ENCODE data around the gene ZBTB7C. TPM values are rescaled to one million over a fixed set of nuclear protein-coding genes. Genes with fewer than 3 reads are reported as not detected.

Gene ZBTB7C
- total and polyA plus RNA-seq, 9 of the 15 experiments (the other 6 are each of a cell fraction or from before 2014, with no cell fraction given): not detected

DNA sequence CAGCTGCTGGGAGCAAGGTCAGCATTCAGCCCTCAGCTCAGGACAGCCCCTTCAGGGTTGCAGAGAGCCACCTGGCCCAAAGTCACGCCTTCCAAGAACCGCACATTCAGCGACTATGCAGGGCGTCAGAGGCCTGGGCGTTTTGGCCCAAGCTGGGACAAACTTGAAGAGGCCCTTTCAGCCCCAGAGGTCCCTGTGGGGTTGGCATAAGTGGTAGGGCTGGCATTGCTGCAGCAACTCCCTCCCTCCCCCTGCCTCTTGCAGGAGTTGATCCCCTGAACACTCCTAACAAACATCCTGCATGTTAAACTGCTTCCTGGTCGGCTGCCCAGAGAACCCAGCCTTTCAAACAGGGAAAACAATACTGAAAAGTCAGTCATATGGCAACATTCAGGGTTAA, 285.9 kb downstream of the ZBTB7C start (continued):
- TF ChIP-seq, protein P1, sequence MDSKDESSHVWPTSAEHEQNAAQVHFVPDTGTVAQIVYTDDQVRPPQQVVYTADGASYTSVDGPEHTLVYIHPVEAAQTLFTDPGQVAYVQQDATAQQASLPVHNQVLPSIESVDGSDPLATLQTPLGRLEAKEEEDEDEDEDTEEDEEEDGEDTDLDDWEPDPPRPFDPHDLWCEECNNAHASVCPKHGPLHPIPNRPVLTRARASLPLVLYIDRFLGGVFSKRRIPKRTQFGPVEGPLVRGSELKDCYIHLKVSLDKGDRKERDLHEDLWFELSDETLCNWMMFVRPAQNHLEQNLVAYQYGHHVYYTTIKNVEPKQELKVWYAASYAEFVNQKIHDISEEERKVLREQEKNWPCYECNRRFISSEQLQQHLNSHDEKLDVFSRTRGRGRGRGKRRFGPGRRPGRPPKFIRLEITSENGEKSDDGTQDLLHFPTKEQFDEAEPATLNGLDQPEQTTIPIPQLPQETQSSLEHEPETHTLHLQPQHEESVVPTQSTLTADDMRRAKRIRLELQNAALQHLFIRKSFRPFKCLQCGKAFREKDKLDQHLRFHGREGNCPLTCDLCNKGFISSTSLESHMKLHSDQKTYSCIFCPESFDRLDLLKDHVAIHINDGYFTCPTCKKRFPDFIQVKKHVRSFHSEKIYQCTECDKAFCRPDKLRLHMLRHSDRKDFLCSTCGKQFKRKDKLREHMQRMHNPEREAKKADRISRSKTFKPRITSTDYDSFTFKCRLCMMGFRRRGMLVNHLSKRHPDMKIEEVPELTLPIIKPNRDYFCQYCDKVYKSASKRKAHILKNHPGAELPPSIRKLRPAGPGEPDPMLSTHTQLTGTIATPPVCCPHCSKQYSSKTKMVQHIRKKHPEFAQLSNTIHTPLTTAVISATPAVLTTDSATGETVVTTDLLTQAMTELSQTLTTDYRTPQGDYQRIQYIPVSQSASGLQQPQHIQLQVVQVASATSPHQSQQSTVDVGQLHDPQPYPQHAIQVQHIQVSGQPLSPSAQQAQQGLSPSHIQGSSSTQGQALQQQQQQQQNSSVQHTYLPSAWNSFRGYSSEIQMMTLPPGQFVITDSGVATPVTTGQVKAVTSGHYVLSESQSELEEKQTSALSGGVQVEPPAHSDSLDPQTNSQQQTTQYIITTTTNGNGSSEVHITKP (IDR thresholded peaks at IDR 0.05; ENCODE audit: partially characterized antibody): no peak

DNA sequence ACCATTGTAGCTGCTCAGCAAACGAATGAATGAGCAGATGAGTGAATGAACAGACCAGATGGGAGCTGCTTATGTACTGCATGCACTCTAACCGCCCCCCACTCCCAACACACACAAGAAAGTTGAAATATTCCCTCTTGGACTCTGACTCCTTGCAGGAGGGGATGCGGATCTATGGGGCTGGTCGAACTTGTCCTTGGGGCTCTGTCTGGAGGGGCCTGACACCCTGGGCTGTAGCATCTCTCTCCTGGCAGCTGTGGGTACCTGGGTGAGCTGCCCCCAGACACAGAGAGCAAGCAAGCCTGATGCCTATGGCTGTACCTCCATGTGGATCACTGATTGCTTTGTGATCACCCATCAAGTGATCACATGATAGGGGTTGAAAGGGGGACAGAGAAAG, 286.4 kb downstream of the ZBTB7C start:
- H3K9me1 ChIP-seq (ENCODE audit: control insufficient read depth, insufficient read depth, low read length): no peaks in the 10 kb centered on the region
- intact Hi-C loops (cut with micrococcal nuclease): no loop called here
- ChIA-PET CTCF (ENCODE audit: low intra/inter-chr PET ratio) (no interaction called here), POLR2A (no interaction called here)
- no TSS peak for BruUV-seq (replicated peaks)
- no peak overlapping the region for H3K9ac ChIP-seq (ENCODE audit: insufficient read depth in 1 of 2, low read depth in 2 of 2, low read length in 2 of 2)
- DNase-seq (ENCODE audit: extremely low read depth in 1 of 4, low spot score in 3 of 4): no peak
- no peaks in the 10 kb centered on the region for H3K4me1 ChIP-seq (replicated peaks in 1 of 2; ENCODE audit: control insufficient read depth in 2 of 2, insufficient read depth in 2 of 2, low read length in 2 of 2)
- H4K20me1 ChIP-seq (replicated peaks; ENCODE audit: control insufficient read depth, insufficient read depth, low read length): no peaks in the 10 kb centered on the region
- H2AFZ ChIP-seq (ENCODE audit: low read depth, low read length): no peak overlapping the region
- H3K4me3 ChIP-seq: no peak overlapping the region
- H3K4me2 ChIP-seq (ENCODE audit: insufficient read depth, low read length): no peak overlapping the region
- H3K36me3 ChIP-seq (ENCODE audit: control insufficient read depth, insufficient read depth, low read length): no peaks in the 10 kb centered on the region
- in situ Hi-C loops (cut with MboI): no loop called here
- no peaks in the 10 kb centered on the region for H3K79me2 ChIP-seq (ENCODE audit: control insufficient read depth, insufficient read depth, low read length)
- no peaks in the 10 kb centered on the region for H3K9me3 ChIP-seq (replicated peaks; ENCODE audit: control insufficient read depth, insufficient read depth, low read depth, low read length)
- H3K27me3 ChIP-seq (ENCODE audit: control insufficient read depth in 2 of 2, insufficient read depth in 2 of 2, low read length in 2 of 2): peaks cover 0 to 14% of the 10 kb centered on the region in 2 experiments; a peak in 2 of 5 replicates
- WGBS (ENCODE audit: insufficient coverage, low coverage, missing lambda C conversion rate): 0% methylated on average over 4 of the region's 4 CpGs
- ATAC-seq: no peak
- no peak overlapping the region for H3K27ac ChIP-seq (ENCODE audit: extremely low read depth, low read depth, low read length)
- FAIRE-seq: no peak
- TF ChIP-seq ZNF507 (tag; conservative IDR thresholded peaks at IDR 0.05) (no peak), ZNF239 (CRISPR knock-in tag; IDR thresholded peaks at IDR 0.05) (no peak), ZC3H8 (IDR thresholded peaks at IDR 0.05) (no peak), POLR3G (IDR thresholded peaks at IDR 0.05; ENCODE audit: extremely low read depth, insufficient read length, insufficient replicate concordance) (no peak)

Measured in K562 (cell line).